DOHH2 (cell line): ENCODE results near the gene CABP4.
"Not testable (repeated sequence)": the region's sequence is repeated elsewhere in the genome, so short reads cannot be mapped to it uniquely, and the experiment has no call there.

Source experiments
- H3F3A ChIP-seq: fragments of 200-600 bp; sonication (generic), shearing (Covaris generic); 2 replicates; pipeline ENCODE4 v1.6.0; 2016; ENCODE audit warnings: antibody characterized with exemption, mild to moderate bottlenecking; ENCODE audit not compliant: control insufficient read depth, insufficient read depth
- H3K27ac ChIP-seq: fragments of 200-600 bp; sonication (generic); 2 replicates; pipeline ENCODE4 v1.5.1; 2014; ENCODE audit warnings: low read depth, mild to moderate bottlenecking, low read length, moderate library complexity
- H3K27me3 ChIP-seq: fragments of 200-600 bp; sonication (generic); 2 replicates; pipeline ENCODE4 v1.6.1; 2014; ENCODE audit warnings: mild to moderate bottlenecking, low read length, mixed read lengths; ENCODE audit not compliant: control insufficient read depth
- H3K36me3 ChIP-seq: fragments of 200-600 bp; sonication (generic); 2 replicates; pipeline ENCODE4 v1.6.1; 2014; ENCODE audit warnings: mild to moderate bottlenecking, low read length, moderate library complexity, mixed read lengths; ENCODE audit not compliant: control insufficient read depth
- H3K4me1 ChIP-seq: fragments of 200-600 bp; sonication (generic); 2 replicates; pipeline ENCODE4 v1.6.1; 2014; ENCODE audit warnings: mild to moderate bottlenecking, low read length, mixed read lengths; ENCODE audit not compliant: control insufficient read depth
- H3K4me2 ChIP-seq: fragments of 200-600 bp; sonication (generic); 2 replicates; pipeline ENCODE4 v1.6.0; 2014; ENCODE audit warnings: mild to moderate bottlenecking, low read length, moderate library complexity
- H3K4me3 ChIP-seq: fragments of 200-600 bp; sonication (generic); 2 replicates; pipeline ENCODE4 v1.5.1; 2014; ENCODE audit warnings: mild to moderate bottlenecking, low read length, mixed read lengths
- H3K79me2 ChIP-seq: fragments of 200-600 bp; sonication (generic); 2 replicates; pipeline ENCODE4 v1.6.1; 2014; ENCODE audit warnings: mild to moderate bottlenecking, low read length, mixed read lengths; ENCODE audit not compliant: control insufficient read depth
- H3K9me2 ChIP-seq: fragments of 200-600 bp; sonication (generic); replicated peaks from 2 replicates; pipeline ENCODE4 v1.6.1; 2014; ENCODE audit warnings: mild to moderate bottlenecking, low read length, mixed read lengths; ENCODE audit not compliant: control insufficient read depth
- H3K9me3 ChIP-seq: fragments of 200-600 bp; sonication (generic); 2 replicates; pipeline ENCODE4 v1.6.1; 2014; ENCODE audit warnings: antibody characterized with exemption, low read length, mixed read lengths; ENCODE audit not compliant: control insufficient read depth, insufficient read depth
- H4K20me1 ChIP-seq: fragments of 200-600 bp; sonication (generic); 2 replicates; pipeline ENCODE4 v1.6.0; 2014; ENCODE audit warnings: low read depth, mild to moderate bottlenecking, antibody characterized with exemption, low read length, moderate library complexity; ENCODE audit not compliant: control insufficient read depth, insufficient read depth
- EZH2phosphoT487 ChIP-seq: fragments of 200-600 bp; sonication (generic); IDR thresholded peaks from 2 replicates; pipeline ENCODE4 v1.6.1; 2017; ENCODE audit warnings: borderline replicate concordance, mild to moderate bottlenecking, antibody characterized with exemption, low read length, moderate library complexity, mixed read lengths
- TF ChIP-seq, protein P1 (sequence below): fragments of 200-600 bp; sonication (generic); IDR thresholded peaks from one replicate; pipeline ENCODE4 v1.5.1; 2014; ENCODE audit warnings: antibody characterized with exemption, mild to moderate bottlenecking, low read depth, low read length; ENCODE audit not compliant: poor library complexity, severe bottlenecking

The CABP4 gene

DNA sequence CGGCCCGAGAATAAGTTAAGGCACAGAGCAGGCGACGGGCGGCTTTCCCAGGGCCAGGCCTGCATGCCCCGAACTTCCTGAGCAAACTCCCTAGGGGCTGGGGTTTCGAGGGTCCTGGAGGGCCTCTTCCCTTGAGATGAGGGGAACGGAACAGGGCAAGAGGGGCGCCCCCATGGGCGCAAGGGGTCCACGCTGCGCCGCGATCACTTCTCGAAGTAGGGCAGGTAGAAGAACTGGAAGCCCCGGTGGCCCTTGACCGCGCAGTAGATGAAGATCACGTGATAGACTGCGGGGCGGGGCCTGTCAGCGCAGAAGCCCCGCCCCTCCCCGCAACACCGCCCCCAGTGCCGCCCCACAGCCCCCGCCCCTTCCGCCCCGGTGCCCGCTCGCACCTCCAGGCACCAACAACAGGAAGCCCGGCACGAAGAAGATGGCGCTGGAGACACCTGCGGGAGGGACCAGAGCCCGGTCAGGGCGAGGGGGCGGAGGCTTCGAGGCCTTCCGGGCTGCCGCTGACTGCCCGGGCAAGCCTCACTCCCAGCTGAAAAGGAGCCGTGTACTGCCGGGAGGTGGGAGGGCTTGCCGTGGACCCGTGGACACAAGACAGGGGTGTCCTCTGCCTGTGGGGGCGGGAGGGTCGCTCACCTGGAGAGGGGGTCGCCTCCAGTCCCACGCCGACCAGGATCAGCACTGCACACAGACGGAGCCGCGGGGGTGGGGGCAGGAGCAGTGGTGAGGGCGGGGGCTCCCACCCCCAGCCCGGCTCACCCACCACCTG, 9.4 kb downstream of the CABP4 start:
- Histone ChIP-seq H3K4me1 (peaks cover 70% of the 10 kb centered on the region), H3K9me3 (no peaks in the 10 kb centered on the region), H3K27me3 (no peaks in the 10 kb centered on the region), H3K9me2 (no peaks in the 10 kb centered on the region), H3K4me3 (peak overlapping the region; percentile 81), H3K79me2 (peaks cover 28% of the 10 kb centered on the region), H3F3A (peaks cover 22% of the 10 kb centered on the region), H3K36me3 (peaks cover 21% of the 10 kb centered on the region), H3K27ac (peak overlapping the region; percentile 65), H4K20me1 (no peaks in the 10 kb centered on the region), H3K4me2 (peak overlapping the region; percentile 96)
- TF ChIP-seq EZH2phosphoT487 = no peak
- TF ChIP-seq, protein P1, sequence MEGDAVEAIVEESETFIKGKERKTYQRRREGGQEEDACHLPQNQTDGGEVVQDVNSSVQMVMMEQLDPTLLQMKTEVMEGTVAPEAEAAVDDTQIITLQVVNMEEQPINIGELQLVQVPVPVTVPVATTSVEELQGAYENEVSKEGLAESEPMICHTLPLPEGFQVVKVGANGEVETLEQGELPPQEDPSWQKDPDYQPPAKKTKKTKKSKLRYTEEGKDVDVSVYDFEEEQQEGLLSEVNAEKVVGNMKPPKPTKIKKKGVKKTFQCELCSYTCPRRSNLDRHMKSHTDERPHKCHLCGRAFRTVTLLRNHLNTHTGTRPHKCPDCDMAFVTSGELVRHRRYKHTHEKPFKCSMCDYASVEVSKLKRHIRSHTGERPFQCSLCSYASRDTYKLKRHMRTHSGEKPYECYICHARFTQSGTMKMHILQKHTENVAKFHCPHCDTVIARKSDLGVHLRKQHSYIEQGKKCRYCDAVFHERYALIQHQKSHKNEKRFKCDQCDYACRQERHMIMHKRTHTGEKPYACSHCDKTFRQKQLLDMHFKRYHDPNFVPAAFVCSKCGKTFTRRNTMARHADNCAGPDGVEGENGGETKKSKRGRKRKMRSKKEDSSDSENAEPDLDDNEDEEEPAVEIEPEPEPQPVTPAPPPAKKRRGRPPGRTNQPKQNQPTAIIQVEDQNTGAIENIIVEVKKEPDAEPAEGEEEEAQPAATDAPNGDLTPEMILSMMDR = no peak

DNA sequence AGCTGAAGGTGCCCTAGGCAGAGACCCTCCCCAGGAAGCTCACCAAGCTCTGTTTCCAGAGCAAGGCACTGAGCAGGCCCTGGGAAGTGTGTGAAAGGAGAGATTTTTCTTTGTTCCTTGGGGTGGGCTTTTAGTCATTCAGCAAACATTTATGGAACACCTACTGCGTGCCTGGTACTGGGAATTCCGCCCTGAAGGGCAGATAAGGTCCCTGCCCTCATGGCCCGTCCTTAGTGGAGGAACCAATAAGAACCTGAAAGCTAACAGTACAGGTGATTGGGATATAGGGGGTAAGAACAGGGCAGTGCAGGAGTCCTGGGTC, 10.0 kb downstream of the CABP4 start:
- Histone ChIP-seq H3K27ac (peak overlapping the region; percentile 65), H3K4me1 (peaks cover 69% of the 10 kb centered on the region), H3K4me3 (peak overlapping the region; percentile 81)

DNA sequence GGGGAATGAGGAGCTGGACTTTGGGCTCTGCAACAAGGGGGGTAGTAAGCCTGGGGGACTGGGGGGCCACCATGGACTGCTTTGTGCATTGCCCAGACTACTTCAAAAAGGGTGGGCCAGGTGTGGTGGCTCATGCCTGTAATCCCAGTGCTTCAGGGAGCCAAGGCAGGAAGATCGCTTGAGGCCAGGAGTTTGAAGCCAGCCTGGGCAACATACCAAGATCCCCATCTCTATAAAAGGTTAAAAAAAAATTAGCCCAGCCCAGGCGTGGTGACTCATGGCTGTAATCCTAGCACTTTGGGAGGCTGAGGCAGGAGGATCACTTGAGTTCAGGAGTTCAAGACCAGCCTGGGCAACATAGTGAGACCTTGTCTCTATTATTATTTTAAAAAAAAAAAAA, 10.4 kb downstream of the CABP4 start:
- peaks cover 13% of the 10 kb centered on the region for H3F3A ChIP-seq
- H4K20me1 ChIP-seq, H3K27me3 ChIP-seq, H3K9me2 ChIP-seq, H3K9me3 ChIP-seq: not testable (repeated sequence)
- H3K4me3 ChIP-seq = peak overlapping the region; percentile 81
- peak overlapping the region; percentile 96 for H3K4me2 ChIP-seq
- peaks cover 28% of the 10 kb centered on the region for H3K79me2 ChIP-seq
- peaks cover 21% of the 10 kb centered on the region for H3K36me3 ChIP-seq
- H3K27ac ChIP-seq = peak overlapping the region; percentile 65
- H3K4me1 ChIP-seq = peaks cover 69% of the 10 kb centered on the region

More for the DNA sequence above, 10.0 kb downstream of the CABP4 start:
- no peaks in the 10 kb centered on the region for H4K20me1 ChIP-seq
- peaks cover 28% of the 10 kb centered on the region for H3K79me2 ChIP-seq
- H3K4me2 ChIP-seq = peak overlapping the region; percentile 96
- H3K27me3 ChIP-seq = no peaks in the 10 kb centered on the region
- no peak for TF ChIP-seq EZH2phosphoT487
- TF ChIP-seq, protein P1 = no peak
- H3K36me3 ChIP-seq = peaks cover 21% of the 10 kb centered on the region
- no peaks in the 10 kb centered on the region for H3K9me3 ChIP-seq
- peaks cover 17% of the 10 kb centered on the region for H3F3A ChIP-seq
- no peaks in the 10 kb centered on the region for H3K9me2 ChIP-seq

DNA sequence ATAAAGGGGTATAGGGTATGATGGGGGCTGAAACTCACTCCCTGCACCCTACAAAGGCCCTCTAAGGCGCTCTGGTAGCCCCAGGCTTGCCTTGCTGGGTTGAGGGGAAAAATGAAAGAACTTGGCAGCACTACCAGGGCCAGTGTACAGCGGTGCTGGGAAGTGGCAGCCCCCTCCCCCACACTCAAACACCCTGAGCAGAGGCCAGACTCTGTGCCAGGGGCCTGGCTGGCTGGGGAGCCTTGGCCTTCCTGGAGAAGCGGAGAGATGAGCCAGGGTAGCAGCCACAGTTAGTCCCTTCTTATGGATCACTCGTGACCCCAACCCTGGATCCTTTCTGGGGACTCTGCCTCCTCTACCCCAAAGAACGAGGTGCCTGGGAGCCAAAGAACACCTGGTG, 11.2 kb downstream of the CABP4 start:
- H3K4me1 ChIP-seq = peaks cover 66% of the 10 kb centered on the region
- peak overlapping the region; percentile 35 for H3K27ac ChIP-seq
- peak overlapping the region; percentile 95 for H3K4me2 ChIP-seq

More for the DNA sequence above, 11.2 kb downstream of the CABP4 start:
- TF ChIP-seq, protein P1 = no peak
- TF ChIP-seq EZH2phosphoT487 = no peak
- peaks cover 21% of the 10 kb centered on the region for H3K36me3 ChIP-seq
- H3K27me3 ChIP-seq = no peaks in the 10 kb centered on the region
- no peaks in the 10 kb centered on the region for H3K9me2 ChIP-seq
- no peak overlapping the region for H3K4me3 ChIP-seq
- H3K9me3 ChIP-seq = no peaks in the 10 kb centered on the region
- no peaks in the 10 kb centered on the region for H4K20me1 ChIP-seq
- peaks cover 7% of the 10 kb centered on the region for H3F3A ChIP-seq
- H3K79me2 ChIP-seq = peaks cover 28% of the 10 kb centered on the region
